ENCODE data around the gene TMEM253.

The TMEM253 gene

DNA sequence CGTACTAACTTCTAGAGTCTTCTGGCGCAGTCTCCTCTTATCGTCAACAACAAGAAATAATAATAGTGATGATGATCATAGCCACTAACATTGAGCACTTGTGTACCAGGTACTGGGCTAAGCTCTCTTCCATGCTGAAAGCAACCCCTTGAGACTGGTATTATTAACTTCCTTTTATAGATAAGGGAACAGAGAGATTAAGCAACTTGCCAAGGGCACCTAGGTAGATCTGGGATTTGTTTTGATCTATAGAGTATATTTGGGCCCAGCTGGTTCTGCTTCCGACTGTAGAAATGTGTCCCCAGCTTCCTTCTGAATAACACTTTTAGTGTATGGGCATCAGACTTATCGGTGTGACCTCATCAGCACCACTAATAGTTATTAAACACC, 1.3 kb upstream of the TMEM253 start:
- Histone ChIP-seq H3K36me3 (ENCODE audit: control insufficient read depth, insufficient read depth, low read length) (no peaks in the 10 kb centered on the region), H3K9me3 (ENCODE audit: control insufficient read depth, insufficient read depth, low read depth, low read length) (no peaks in the 10 kb centered on the region), H3K27ac (ENCODE audit: low read depth, low read length) (no peak overlapping the region), H3K4me3 (ENCODE audit: low read depth, low read length) (peak overlapping the region; percentile 77), H3K27me3 (ENCODE audit: control insufficient read depth, insufficient read depth, low read length) (no peaks in the 10 kb centered on the region), H3K9ac (ENCODE audit: low read length) (no peak overlapping the region), H3K4me1 (ENCODE audit: control insufficient read depth, insufficient read depth, low read length) (peaks cover 54% of the 10 kb centered on the region)

DNA sequence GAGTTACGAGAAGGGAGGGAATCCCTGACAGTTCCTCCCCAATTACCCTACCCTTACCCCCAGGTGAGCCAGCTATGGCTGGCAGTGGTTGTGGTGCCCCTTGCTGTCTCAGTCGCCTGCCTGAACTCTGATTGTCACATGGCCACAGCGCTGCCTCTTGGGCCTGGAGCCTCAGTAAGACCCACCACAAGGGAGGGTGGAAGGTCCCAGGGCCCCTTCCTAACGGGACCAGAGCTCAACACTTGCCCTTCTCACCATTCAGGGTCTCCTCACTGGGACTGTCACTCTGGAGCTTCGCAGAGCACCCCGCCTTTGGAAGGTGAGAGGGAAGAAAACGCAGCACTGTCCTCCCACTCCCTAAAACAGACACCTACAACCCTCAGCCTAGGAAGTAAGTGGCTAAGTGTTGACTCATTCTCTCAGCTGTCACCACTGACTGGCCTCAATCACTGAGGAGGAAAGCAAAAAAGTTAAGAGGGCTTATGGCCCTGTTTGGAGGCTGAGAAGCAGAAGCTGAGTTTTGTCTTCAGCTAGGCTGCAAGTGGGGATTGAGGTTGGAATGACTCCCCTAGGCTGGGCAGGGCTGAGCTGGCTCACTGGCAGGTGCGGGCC, 1.0 kb downstream of the TMEM253 start:
- Histone ChIP-seq H3K36me3 (ENCODE audit: control insufficient read depth, insufficient read depth, low read length) (no peaks in the 10 kb centered on the region), H3K4me1 (ENCODE audit: control insufficient read depth, insufficient read depth, low read length) (peaks cover 44% of the 10 kb centered on the region), H3K9ac (ENCODE audit: low read length) (no peak overlapping the region), H3K27ac (ENCODE audit: low read depth, low read length) (no peak overlapping the region), H3K4me3 (ENCODE audit: low read depth, low read length) (peak overlapping the region; percentile 86; the same call in 1 of the 2 replicates), H3K27me3 (ENCODE audit: control insufficient read depth, insufficient read depth, low read length) (no peaks in the 10 kb centered on the region), H3K9me3 (ENCODE audit: control insufficient read depth, insufficient read depth, low read depth, low read length) (no peaks in the 10 kb centered on the region)

DNA sequence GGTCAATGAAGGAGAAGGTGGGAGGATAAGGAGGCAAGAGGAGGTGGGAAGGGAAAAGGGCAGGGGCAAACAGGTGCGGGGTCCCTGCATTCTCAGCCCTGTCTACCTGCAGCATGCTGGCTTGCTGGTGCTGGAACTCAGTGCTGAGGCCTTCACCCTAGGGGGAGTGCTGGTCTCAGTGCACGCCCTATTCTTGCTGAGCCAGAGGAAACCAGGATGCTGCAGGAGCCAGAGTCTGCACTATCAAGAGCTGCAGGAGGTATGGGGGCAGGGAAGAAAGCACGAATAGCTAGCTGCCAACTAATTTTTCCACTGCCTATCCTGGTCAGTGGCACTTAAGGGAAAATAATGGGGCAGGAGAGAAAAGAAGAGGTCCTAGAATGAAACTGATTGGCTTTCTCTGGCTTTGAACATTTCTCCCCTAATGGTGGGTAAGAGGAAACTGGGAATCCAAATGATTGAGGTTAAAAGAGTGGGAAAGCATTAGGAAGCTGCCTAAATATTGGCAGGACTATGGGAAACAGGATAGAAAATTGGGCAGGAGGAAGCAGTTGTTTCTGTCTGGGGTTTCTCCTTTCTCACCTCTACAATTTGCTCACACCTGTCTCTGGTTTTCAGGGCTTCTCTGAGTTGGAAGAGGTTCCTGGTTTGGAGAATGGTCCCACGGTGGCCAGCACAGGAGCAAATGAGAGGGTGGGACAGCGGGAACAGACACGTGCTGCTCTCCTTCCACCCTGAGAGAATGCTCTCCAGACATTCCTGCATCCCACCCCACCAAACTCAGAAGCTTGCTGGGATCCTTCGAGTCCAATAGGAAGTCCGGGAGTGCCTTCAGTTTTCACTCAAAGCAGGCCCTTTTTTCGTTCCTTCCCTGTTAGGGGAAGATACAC, 1.9 kb downstream of the TMEM253 start:
- Histone ChIP-seq H3K27me3 (ENCODE audit: control insufficient read depth, insufficient read depth, low read length) (no peaks in the 10 kb centered on the region), H3K9ac (ENCODE audit: low read length) (peak overlapping the region; percentile 99), H3K9me3 (ENCODE audit: control insufficient read depth, insufficient read depth, low read depth, low read length) (no peaks in the 10 kb centered on the region), H3K27ac (ENCODE audit: low read depth, low read length) (no peak overlapping the region), H3K36me3 (ENCODE audit: control insufficient read depth, insufficient read depth, low read length) (no peaks in the 10 kb centered on the region), H3K4me1 (ENCODE audit: control insufficient read depth, insufficient read depth, low read length) (peaks cover 46% of the 10 kb centered on the region), H3K4me3 (ENCODE audit: low read depth, low read length) (peak overlapping the region; percentile 86)

DNA sequence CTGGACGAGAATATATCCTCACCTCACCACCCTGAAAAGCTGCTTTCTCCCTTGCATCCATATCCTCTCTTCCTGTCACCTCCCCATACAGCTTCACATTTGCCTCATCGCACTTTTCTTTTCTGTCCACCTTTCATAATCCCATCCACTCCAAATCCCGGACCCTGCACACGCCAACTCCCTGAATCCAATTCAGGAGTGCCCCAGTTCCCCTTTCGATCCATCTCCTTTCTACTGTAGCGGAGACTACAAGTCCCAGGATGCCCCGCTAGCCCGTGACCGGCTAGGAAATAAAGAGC, 2.5 kb downstream of the TMEM253 start:
- no peaks in the 10 kb centered on the region for H3K36me3 ChIP-seq (ENCODE audit: control insufficient read depth, insufficient read depth, low read length)
- H3K9me3 ChIP-seq (ENCODE audit: control insufficient read depth, insufficient read depth, low read depth, low read length), result no peaks in the 10 kb centered on the region
- H3K4me3 ChIP-seq (ENCODE audit: low read depth, low read length), result peak overlapping the region; percentile 86
- no peaks in the 10 kb centered on the region for H3K27me3 ChIP-seq (ENCODE audit: control insufficient read depth, insufficient read depth, low read length)
- H3K9ac ChIP-seq (ENCODE audit: low read length), result peak overlapping the region; percentile 99
- peak overlapping the region; percentile 100 for H3K27ac ChIP-seq (ENCODE audit: low read depth, low read length)
- H3K4me1 ChIP-seq (ENCODE audit: control insufficient read depth, insufficient read depth, low read length), result peaks cover 46% of the 10 kb centered on the region

DNA sequence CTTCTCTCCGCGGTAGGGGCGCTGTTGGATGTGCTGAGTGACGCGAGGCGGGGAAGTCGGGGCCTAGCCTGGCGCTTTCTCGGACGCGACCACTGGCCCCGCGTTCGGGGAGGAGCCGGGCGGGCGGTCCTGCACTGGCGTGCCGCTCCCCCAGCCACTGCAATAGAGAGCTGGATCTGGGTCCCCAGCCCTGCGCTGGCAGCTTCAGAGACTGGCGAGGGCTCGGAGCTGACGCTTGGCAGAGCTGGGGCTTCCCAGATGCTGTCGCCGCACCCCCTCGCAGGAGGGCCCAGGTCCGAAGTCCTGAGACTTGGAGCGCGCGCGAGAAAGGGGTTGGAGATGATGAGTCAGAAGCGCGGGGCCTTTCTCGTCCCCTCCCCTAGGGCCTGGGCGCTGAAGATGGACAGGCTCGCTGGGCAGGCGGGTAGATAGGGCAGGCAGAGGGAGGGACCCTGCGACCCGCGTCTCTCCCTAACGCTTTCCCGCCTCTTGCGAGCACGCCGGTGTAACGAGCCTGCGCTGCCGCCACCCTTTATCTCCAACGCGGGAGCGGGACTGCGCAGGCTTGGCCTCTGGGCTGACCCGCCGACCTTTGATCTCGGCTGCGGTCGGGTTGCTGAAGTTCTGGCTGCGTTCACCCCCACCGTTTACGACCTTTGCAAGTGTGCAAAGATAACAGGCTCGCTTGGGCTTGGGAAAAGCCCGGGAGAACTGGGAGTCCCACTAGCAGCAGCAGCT, 3.0 kb downstream of the TMEM253 start:
- peaks cover 45% of the 10 kb centered on the region for H3K4me1 ChIP-seq (ENCODE audit: control insufficient read depth, insufficient read depth, low read length)
- peak overlapping the region; percentile 100 for H3K27ac ChIP-seq (ENCODE audit: low read depth, low read length)
- H3K9ac ChIP-seq (ENCODE audit: low read length), result peak overlapping the region; percentile 99
- H3K36me3 ChIP-seq (ENCODE audit: control insufficient read depth, insufficient read depth, low read length), result no peaks in the 10 kb centered on the region
- H3K9me3 ChIP-seq (ENCODE audit: control insufficient read depth, insufficient read depth, low read depth, low read length), result no peaks in the 10 kb centered on the region
- peak overlapping the region; percentile 86 for H3K4me3 ChIP-seq (ENCODE audit: low read depth, low read length)
- H3K27me3 ChIP-seq (ENCODE audit: control insufficient read depth, insufficient read depth, low read length), result no peaks in the 10 kb centered on the region

GRCh38 chr14:21104448-21105060, 3.7 kb downstream of the TMEM253 start:
- Histone ChIP-seq H3K27ac (ENCODE audit: low read depth, low read length) (peak overlapping the region; percentile 100), H3K9ac (ENCODE audit: low read length) (peak overlapping the region; percentile 99), H3K36me3 (ENCODE audit: control insufficient read depth, insufficient read depth, low read length) (no peaks in the 10 kb centered on the region), H3K4me1 (ENCODE audit: control insufficient read depth, insufficient read depth, low read length) (peaks cover 39% of the 10 kb centered on the region), H3K27me3 (ENCODE audit: control insufficient read depth, insufficient read depth, low read length) (no peaks in the 10 kb centered on the region), H3K9me3 (ENCODE audit: control insufficient read depth, insufficient read depth, low read depth, low read length) (no peaks in the 10 kb centered on the region), H3K4me3 (ENCODE audit: low read depth, low read length) (peak overlapping the region; percentile 86)

- Histone ChIP-seq H3K4me3 (ENCODE audit: low read depth, low read length) (no peak overlapping the region), H3K4me1 (ENCODE audit: control insufficient read depth, insufficient read depth, low read length) (peaks cover 38% of the 10 kb centered on the region), H3K9me3 (ENCODE audit: control insufficient read depth, insufficient read depth, low read depth, low read length) (no peaks in the 10 kb centered on the region), H3K27ac (ENCODE audit: low read depth, low read length) (no peak overlapping the region), H3K27me3 (ENCODE audit: control insufficient read depth, insufficient read depth, low read length) (no peaks in the 10 kb centered on the region), H3K36me3 (ENCODE audit: control insufficient read depth, insufficient read depth, low read length) (no peaks in the 10 kb centered on the region), H3K9ac (ENCODE audit: low read length) (no peak overlapping the region)
Measured at GRCh38 chr14:21105095-21105494, 4.2 kb downstream of the TMEM253 start.

DNA sequence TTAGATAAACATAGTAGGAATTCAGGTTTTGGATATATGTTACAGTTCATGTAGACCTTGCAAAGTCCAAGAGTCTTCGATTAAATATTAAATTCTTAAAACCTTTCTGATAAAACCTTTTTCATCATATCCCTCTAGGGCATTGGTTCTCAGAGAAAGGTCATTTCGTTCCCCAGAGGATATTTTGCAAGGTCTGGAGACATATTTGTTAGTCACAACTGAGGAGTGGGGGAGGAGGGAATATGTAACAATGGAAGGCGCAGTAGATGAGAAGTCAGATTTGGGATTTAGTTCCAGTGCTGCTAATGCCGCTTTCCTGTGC, 5.3 kb downstream of the TMEM253 start:
- Histone ChIP-seq H3K4me3 (ENCODE audit: low read depth, low read length) (no peak overlapping the region), H3K9me3 (ENCODE audit: control insufficient read depth, insufficient read depth, low read depth, low read length) (no peaks in the 10 kb centered on the region), H3K27me3 (ENCODE audit: control insufficient read depth, insufficient read depth, low read length) (no peaks in the 10 kb centered on the region), H3K4me1 (ENCODE audit: control insufficient read depth, insufficient read depth, low read length) (peaks cover 39% of the 10 kb centered on the region), H3K27ac (ENCODE audit: low read depth, low read length) (no peak overlapping the region), H3K36me3 (ENCODE audit: control insufficient read depth, insufficient read depth, low read length) (no peaks in the 10 kb centered on the region), H3K9ac (ENCODE audit: low read length) (no peak overlapping the region)

- Histone ChIP-seq H3K9me3 (ENCODE audit: control insufficient read depth, insufficient read depth, low read depth, low read length) (no peaks in the 10 kb centered on the region), H3K27me3 (ENCODE audit: control insufficient read depth, insufficient read depth, low read length) (no peaks in the 10 kb centered on the region), H3K36me3 (ENCODE audit: control insufficient read depth, insufficient read depth, low read length) (no peaks in the 10 kb centered on the region), H3K4me1 (ENCODE audit: control insufficient read depth, insufficient read depth, low read length) (peaks cover 39% of the 10 kb centered on the region), H3K9ac (ENCODE audit: low read length) (no peak overlapping the region), H3K27ac (ENCODE audit: low read depth, low read length) (no peak overlapping the region), H3K4me3 (ENCODE audit: low read depth, low read length) (0 out of 2 replicates have a peak overlapping the region, but pooled peaks have one; percentile 7)
Measured at GRCh38 chr14:21106498-21107282, 5.8 kb downstream of the TMEM253 start.

- H3K36me3 ChIP-seq (ENCODE audit: control insufficient read depth, insufficient read depth, low read length), result no peaks in the 10 kb centered on the region
- H3K4me1 ChIP-seq (ENCODE audit: control insufficient read depth, insufficient read depth, low read length), result peaks cover 33% of the 10 kb centered on the region
- no peaks in the 10 kb centered on the region for H3K9me3 ChIP-seq (ENCODE audit: control insufficient read depth, insufficient read depth, low read depth, low read length)
- H3K27me3 ChIP-seq (ENCODE audit: control insufficient read depth, insufficient read depth, low read length), result no peaks in the 10 kb centered on the region
- no peak overlapping the region for H3K9ac ChIP-seq (ENCODE audit: low read length)
- no peak overlapping the region for H3K4me3 ChIP-seq (ENCODE audit: low read depth, low read length)
- H3K27ac ChIP-seq (ENCODE audit: low read depth, low read length), result no peak overlapping the region
Measured at GRCh38 chr14:21107283-21107800, 6.5 kb downstream of the TMEM253 start.

Data from HUES6 (cell line).